HG02623 (cell line): ENCODE measurements around the gene PELI2.
A peak's percentile ranks its signal among the peaks of the same experiment; 100 is the strongest.

ENCODE experiments used
- ATAC-seq: cut with Tn5 transposase; IDR thresholded peaks from one replicate; pipeline ENCODE4 v1.9.1; 2021; ENCODE audit warnings: moderate library complexity; ENCODE audit not compliant: unreplicated experiment

PELI2 gene

DNA sequence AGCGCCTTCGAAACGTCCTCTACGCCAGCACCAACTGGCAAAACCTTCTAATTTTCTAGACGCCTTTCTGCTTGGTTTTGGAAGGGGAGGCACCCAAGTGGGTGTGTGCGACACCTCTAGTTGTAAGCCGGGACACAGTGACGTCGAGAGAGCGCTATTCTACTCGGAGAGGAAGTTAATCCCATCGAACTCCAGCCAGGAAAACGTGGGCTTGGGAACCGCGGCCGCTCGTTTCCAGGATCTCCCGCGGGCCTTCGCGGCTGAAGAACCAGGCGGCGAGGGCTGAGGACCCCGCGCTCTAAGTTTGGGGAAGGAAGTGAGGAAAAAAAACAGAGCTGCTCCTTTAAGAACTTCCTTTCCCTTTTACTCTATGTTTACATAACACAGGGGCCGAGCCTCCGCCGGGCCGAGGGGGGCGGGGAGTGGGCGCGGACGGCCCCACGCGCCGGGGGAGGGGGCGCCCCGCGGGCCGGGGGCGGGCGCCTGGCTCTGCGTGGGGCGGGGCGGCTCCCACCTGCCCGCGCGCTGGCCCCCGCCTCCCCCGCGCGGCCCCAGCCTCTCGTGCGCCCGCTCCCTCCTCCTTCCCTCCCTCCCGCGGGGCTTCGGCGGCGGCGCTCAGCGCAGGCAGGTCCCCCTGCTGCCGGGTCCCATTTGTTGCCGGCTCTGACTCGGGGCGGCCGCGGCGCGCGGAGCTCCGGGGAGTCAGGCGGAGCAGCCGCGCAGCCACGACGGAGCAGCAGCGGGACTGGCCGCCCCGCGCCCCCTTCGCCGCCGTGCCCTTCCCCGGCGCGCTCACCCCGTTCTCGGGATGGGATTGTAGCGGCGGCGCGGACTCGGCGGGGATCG lies at the start of gene PELI2:
Gene PELI2, plus strand, starts transcription at position 647 of the 846 bp plus-strand sequence. CDS start 250 bp downstream, outside the sequence.
- peak; percentile 63 for ATAC-seq

GRCh38 chr14:56073799-56074198 lies 44.4 kb upstream of the PELI2 start:
- ATAC-seq, result no peak

DNA sequence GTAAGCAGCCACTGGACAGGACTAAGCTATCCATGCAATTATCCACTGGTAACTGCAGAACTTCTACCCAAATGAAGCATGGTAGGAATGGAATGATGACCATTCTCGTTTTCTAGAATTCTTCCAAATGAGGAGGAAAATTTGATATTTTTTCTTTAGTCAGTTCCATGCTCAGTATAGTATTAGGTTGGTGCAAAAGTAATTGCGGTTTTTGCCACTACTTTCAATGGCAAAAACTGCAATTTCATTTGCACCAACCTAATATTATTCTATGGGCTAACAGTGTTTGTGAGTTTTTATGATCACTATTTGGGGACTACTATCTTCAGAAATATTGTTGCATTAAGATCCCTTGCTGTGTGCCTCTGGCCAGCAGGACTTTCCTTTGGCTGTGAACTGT lies 42.9 kb upstream of the PELI2 start:
- ATAC-seq, result no peak

GRCh38 chr14:56081139-56081538 lies 37.1 kb upstream of the PELI2 start:
- no peak for ATAC-seq

DNA sequence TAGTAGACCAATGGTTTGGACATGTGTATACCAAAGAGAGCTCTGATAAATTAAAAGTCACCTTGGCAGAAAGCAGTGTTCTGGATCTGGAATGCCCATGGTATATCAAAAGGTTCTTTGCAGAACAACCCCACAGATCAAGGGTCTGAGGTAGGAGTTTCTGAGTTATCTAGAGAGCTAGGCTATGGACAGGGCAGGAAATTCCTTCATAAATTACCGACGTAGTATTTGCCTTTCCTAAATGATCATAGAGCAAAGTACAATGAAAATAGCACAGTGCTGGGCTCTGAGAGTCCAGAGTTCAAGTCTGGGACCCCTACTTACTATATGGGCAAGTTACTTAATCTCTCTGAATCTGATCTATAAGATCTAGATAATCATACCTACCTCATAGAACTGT lies 35.3 kb upstream of the PELI2 start:
- no peak for ATAC-seq

GRCh38 chr14:56085471-56085870 lies 32.7 kb upstream of the PELI2 start:
- ATAC-seq, result no peak

- no peak for ATAC-seq
Measured at GRCh38 chr14:56087671-56088471, 30.3 kb upstream of the PELI2 start.

DNA sequence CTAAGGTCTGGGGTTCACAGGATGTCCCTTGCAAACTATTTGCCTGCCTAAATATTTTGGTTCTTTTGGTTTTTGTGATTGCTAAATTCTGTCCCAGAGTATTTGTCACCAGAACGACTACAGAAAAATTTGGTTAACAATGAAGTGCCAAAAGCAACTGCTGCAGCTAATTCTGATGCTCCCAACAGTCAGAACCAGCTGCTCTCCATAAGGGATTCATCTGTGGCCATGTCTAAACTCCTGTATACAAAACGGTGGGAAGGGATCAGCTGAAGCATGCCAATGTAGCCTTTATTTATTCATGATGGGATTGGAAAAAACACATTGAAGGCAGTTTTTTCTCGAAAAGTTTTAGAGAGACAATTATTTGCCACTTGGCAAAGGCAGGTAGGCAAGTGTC lies 29.3 kb upstream of the PELI2 start:
- ATAC-seq, result no peak

DNA sequence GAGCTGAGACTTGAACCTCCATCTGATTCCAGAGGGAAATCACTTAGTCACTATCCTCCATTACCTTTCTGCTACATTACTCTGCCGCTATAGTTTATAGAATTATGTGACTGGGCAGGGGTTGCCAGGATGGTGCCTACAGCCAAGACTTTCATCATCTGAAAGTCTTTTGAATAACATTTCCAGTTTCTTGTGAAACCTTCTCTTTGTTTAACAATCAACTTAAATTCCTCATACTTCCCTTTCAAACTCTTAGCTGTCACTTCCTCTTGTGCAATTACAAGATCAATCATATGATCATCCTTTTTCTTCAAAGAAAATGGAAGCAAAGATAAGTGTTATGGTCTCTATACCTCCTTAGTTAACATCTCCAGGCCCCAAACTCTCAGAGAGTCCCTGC lies 25.4 kb upstream of the PELI2 start:
- ATAC-seq, result no peak

- no peak for ATAC-seq
Measured at GRCh38 chr14:56094076-56094475, 24.1 kb upstream of the PELI2 start.

DNA sequence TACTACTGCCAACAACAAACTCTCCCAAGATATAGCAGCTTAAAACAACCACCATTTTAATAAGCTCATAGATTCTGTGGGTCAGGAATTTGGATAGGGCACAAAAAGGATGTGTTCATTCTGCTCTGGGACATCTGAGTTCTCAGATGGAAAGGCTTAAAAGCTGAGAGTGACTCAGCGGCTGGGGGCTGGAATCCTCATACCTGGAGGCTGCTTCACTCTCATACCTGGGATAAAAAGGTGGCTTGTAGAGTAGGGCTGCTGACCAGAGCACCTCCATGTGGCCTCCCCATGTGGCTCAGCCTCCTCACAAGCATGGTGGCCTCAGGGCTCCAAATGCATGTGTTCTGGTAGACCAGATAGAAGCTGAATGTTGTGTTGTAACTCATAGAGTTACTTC lies 20.2 kb upstream of the PELI2 start:
- no peak for ATAC-seq

GRCh38 chr14:56099081-56099797 lies 19.0 kb upstream of the PELI2 start:
- no peak for ATAC-seq

GRCh38 chr14:56100556-56100955 lies 17.7 kb upstream of the PELI2 start:
- no peak for ATAC-seq

DNA sequence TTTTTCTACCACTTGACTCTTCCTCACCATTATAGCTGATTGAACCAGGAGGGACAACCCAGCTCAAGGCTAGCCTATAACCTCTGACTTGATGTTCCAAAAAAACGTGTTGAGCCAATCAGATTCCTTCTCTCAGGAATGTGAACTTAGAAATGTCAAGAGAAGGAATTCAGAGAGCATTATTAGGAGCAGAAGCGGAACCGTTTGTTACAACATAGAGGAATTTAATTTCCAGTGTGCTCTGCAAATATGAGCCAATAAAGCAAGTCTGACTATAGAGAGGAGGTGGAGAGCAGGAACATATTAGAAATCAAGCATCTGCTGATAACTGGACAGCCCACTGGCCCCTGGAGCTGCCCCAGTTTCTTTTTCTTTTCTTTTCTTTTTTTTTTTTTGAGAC lies 15.3 kb upstream of the PELI2 start:
- no peak for ATAC-seq

- no peak for ATAC-seq
Measured at GRCh38 chr14:56107615-56108014, 10.6 kb upstream of the PELI2 start.

- ATAC-seq, result no peak
Measured at GRCh38 chr14:56108057-56108456, 10.2 kb upstream of the PELI2 start.

- ATAC-seq, result no peak
Measured at GRCh38 chr14:56112781-56113180, 5.4 kb upstream of the PELI2 start.

DNA sequence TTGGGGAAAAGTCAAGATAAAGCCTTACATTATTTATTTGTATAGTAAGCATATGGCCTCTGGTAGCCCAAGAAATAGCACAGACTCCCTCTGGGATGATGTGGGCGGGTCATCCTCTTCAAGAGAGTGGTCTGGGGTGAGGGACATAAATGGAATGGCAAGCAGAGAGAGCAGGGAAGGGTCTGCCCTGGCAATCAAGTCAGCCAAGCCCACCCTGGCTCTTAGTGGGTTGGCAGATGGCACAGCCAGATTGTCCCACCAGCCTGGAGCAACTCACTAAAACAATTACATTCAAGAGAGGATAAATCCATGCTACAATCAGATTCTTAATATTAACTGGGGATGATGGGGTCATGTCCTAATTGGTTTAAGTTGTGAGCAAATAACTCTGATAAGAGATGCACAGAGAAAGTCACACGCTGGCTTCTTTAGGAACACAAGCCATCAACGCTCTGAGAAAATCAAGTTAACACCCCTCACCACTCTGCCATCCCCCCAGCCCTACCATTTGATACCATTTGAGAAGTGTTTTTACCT lies 2.8 kb upstream of the PELI2 start:
- no peak for ATAC-seq

GRCh38 chr14:56115976-56116893 lies 2.0 kb upstream of the PELI2 start:
- no peak for ATAC-seq

DNA sequence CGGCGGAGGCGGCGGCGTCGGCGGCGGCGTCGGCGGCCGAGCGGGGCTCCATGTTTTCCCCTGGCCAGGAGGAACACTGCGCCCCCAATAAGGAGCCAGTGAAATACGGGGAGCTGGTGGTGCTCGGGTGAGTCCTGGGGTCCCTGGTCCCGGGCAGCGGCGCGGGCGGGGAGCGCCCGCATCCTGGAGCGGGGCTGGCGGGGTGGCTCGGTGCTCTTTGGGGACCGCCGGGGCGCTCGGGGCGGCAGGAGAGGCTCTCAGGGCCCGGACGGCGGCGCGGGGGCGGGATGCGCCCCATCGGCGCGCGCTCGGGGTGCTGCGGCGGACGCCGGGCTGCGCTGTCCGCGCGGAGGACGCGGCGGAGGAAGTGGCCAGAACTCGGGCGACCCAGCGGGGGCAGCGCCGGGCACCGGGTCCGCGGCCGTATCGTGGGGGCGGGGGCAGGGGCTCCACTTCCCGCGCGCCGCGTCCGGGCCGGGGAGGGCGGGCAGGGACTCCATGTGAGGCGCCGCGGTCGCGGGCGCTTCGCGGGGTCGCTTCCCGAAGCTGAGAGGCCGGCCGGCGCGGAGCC lies 485 bp downstream of the PELI2 start:
- ATAC-seq, result peak; percentile 22
